Stimulated activated CD8-positive, alpha-beta memory T cell treated with anti-CD3 and anti-CD28 coated beads, Interleukin-15, amount 100 ng/mL, for 4 hours (primary cell): ENCODE data around the gene ZNF275.
"Not testable (repeated sequence)": the region's sequence is repeated elsewhere in the genome, so short reads cannot be mapped to it uniquely, and the experiment has no call there.

Experiments used
- DNase-seq, 2 donors: peaks; one replicate each; pipeline ENCODE4 v3.0.0-alpha.2; 2020; ENCODE audit warnings: low read depth in 2 of 2

The ZNF275 gene

GRCh38 chrX:153361781-153362397 lies 27.9 kb downstream of the ZNF275 start:
- no peak for DNase-seq

- DNase-seq = no peak
Measured at GRCh38 chrX:153365670-153366069, 31.7 kb downstream of the ZNF275 start.

- no peak for DNase-seq
Measured at GRCh38 chrX:153366119-153366518, 32.2 kb downstream of the ZNF275 start.

- no peak for DNase-seq
Measured at GRCh38 chrX:153366878-153367538, 33.1 kb downstream of the ZNF275 start.

- DNase-seq = no peak
Measured at GRCh38 chrX:153370293-153371055, 36.5 kb downstream of the ZNF275 start.

- DNase-seq = no peak
Measured at GRCh38 chrX:153371256-153371655, 37.3 kb downstream of the ZNF275 start.

GRCh38 chrX:153372949-153373348 lies 39.0 kb downstream of the ZNF275 start:
- no peak for DNase-seq

GRCh38 chrX:153374426-153374825 lies 40.5 kb downstream of the ZNF275 start:
- DNase-seq = no peak

GRCh38 chrX:153375571-153375970 lies 41.6 kb downstream of the ZNF275 start:
- DNase-seq = no peak

- no peak for DNase-seq
Measured at GRCh38 chrX:153377727-153378126, 43.8 kb downstream of the ZNF275 start.

- DNase-seq = no peak
Measured at GRCh38 chrX:153378607-153379006, 44.7 kb downstream of the ZNF275 start.

- no peak for DNase-seq
Measured at GRCh38 chrX:153379508-153379907, 45.6 kb downstream of the ZNF275 start.

GRCh38 chrX:153379971-153380581 lies 46.1 kb downstream of the ZNF275 start:
- no peak for DNase-seq

GRCh38 chrX:153380691-153381090 lies 46.7 kb downstream of the ZNF275 start:
- no peak for DNase-seq

- no peak for DNase-seq
Measured at GRCh38 chrX:153381684-153382532, 48.0 kb downstream of the ZNF275 start.

- DNase-seq = no peak
Measured at GRCh38 chrX:153382563-153383482, 48.9 kb downstream of the ZNF275 start.

GRCh38 chrX:153384390-153384789 lies 50.4 kb downstream of the ZNF275 start:
- no peak for DNase-seq

GRCh38 chrX:153384973-153385372 lies 51.0 kb downstream of the ZNF275 start:
- not testable (repeated sequence) for DNase-seq

GRCh38 chrX:153386097-153386496 lies 52.1 kb downstream of the ZNF275 start:
- DNase-seq = no peak

GRCh38 chrX:153387345-153387744 lies 53.4 kb downstream of the ZNF275 start:
- no peak for DNase-seq
